ENCODE measurements around the gene KCNMA1. TPM values are rescaled to one million over a fixed set of nuclear protein-coding genes. Genes with fewer than 3 reads are reported as not detected.

The KCNMA1 gene
- polyA plus RNA-seq, 1 donor from 2014 or later = 60.8 TPM

DNA sequence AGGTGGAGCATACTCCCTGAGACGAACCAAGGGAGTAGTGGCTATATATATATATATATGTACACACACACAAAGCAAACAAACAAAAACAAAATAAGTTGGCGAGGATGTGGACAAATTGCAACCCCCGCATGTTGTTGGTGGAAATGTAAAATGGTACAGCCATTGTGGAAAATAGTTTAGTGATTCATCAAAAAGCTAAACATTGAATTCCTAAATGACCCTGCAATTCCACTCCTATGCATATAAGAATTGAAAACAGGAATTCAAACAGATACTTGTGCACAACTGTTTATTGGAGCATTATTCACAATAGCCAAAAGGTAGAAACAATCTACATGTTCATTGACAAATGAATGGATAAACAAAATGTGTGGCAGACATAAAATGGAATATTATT lies 407.9 kb downstream of the KCNMA1 start:
- TF ChIP-seq EP300 (conservative IDR thresholded peaks at IDR 0.05; ENCODE audit: poor library complexity, severe bottlenecking) = no peak
- Histone ChIP-seq H3K9me2 (ENCODE audit: insufficient read depth, low read length) (no peaks in the 10 kb centered on the region), H3K9me3 (ENCODE audit: low read length) (no peaks in the 10 kb centered on the region), H3K36me3 (ENCODE audit: insufficient read depth, low read length) (no peaks in the 10 kb centered on the region), H3K27me3 (ENCODE audit: insufficient read depth, low read depth, low read length) (no peaks in the 10 kb centered on the region), H4K20me1 (ENCODE audit: insufficient read depth) (no peaks in the 10 kb centered on the region), H3F3A (ENCODE audit: insufficient read depth, low read length, poor library complexity, severe bottlenecking) (no peaks in the 10 kb centered on the region), H3K9ac (ENCODE audit: low read length) (no peak overlapping the region), H3K79me2 (replicated peaks; ENCODE audit: insufficient read depth, low read length) (no peaks in the 10 kb centered on the region), H3K4me3 (ENCODE audit: low read length) (no peak overlapping the region), H3K4me2 (ENCODE audit: low read length) (no peak overlapping the region), H3K27ac (ENCODE audit: low read length) (no peak overlapping the region), H2AFZ (ENCODE audit: low read depth, low read length) (no peak overlapping the region)

DNA sequence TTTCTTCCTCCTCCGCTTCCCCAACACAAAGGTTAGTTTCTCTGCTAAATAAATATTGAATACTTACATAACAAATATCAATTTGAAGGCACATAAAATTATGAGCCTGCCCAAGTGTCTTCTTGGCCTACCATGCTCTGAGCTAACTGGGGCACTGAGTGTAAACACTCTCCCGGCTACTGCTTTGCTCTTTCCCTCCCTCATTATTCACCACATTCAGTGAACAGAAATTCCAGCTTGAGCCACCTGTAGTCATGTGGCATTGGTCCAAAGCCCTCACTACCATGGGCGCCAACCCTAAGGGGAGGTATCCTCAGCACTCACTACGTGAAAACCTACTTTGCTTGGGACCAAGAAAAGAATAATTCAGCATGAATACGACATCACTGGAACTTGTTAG lies 409.0 kb downstream of the KCNMA1 start:
- Histone ChIP-seq H3K9ac (ENCODE audit: low read length) (no peak overlapping the region), H3K27me3 (ENCODE audit: insufficient read depth, low read depth, low read length) (no peaks in the 10 kb centered on the region), H3K4me3 (ENCODE audit: low read length) (no peak overlapping the region), H3K27ac (ENCODE audit: low read length) (no peak overlapping the region), H2AFZ (ENCODE audit: low read depth, low read length) (no peak overlapping the region), H3K79me2 (replicated peaks; ENCODE audit: insufficient read depth, low read length) (no peaks in the 10 kb centered on the region), H3F3A (ENCODE audit: insufficient read depth, low read length, poor library complexity, severe bottlenecking) (no peaks in the 10 kb centered on the region), H4K20me1 (ENCODE audit: insufficient read depth) (no peaks in the 10 kb centered on the region), H3K4me2 (ENCODE audit: low read length) (no peak overlapping the region), H3K9me2 (ENCODE audit: insufficient read depth, low read length) (no peaks in the 10 kb centered on the region), H3K36me3 (ENCODE audit: insufficient read depth, low read length) (no peaks in the 10 kb centered on the region), H3K9me3 (ENCODE audit: low read length) (no peaks in the 10 kb centered on the region)
- TF ChIP-seq MXI1 (conservative IDR thresholded peaks at IDR 0.05; ENCODE audit: poor library complexity, severe bottlenecking) (no peak), SMC3 (conservative IDR thresholded peaks at IDR 0.05; ENCODE audit: poor library complexity) (no peak), RAD21 (conservative IDR thresholded peaks at IDR 0.05) (no peak)

DNA sequence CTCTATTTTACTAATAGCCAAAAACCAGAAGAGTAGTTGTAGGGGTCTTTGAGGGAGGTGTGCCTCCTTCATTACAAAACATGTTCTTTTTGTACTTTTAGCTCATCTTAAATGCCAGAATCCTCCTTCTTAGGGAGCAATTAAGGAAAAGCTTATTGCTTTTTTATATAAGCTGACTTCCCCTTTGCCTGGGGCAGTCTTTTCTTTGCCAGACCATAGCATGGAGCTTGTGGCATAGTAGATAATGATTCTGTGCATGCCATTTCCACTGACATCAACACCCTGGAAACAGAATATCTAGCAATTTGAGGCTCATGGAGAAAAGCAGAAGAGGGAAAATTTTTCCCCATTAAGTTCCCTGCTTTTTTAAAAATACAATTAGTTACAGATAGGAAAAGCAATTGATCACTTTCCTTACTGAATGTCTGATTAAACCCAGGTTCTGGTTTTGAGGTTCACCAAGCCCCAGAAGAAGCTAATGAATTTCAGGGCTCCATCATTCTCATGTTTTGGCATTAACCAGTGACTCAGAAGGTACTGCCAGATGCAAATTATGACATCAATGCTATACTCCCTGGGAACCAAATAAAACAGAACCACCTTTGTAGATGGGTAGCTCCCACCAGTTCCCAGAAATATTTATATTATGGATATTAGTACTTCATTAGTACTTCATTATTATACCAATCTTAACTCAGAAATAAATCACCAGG lies 410.6 kb downstream of the KCNMA1 start:
- no peaks in the 10 kb centered on the region for H3K27me3 ChIP-seq (ENCODE audit: insufficient read depth, low read depth, low read length)
- H3K4me2 ChIP-seq (ENCODE audit: low read length) = no peak overlapping the region
- no peaks in the 10 kb centered on the region for H3K36me3 ChIP-seq (ENCODE audit: insufficient read depth, low read length)
- H3K9me3 ChIP-seq (ENCODE audit: low read length) = no peaks in the 10 kb centered on the region
- H2AFZ ChIP-seq (ENCODE audit: low read depth, low read length) = no peak overlapping the region
- peak overlapping the region; percentile 53 for H3K9ac ChIP-seq (ENCODE audit: low read length)
- H3K4me3 ChIP-seq (ENCODE audit: low read length) = peak overlapping the region; percentile 44
- no peaks in the 10 kb centered on the region for H4K20me1 ChIP-seq (ENCODE audit: insufficient read depth)
- H3F3A ChIP-seq (ENCODE audit: insufficient read depth, low read length, poor library complexity, severe bottlenecking) = no peaks in the 10 kb centered on the region
- no peaks in the 10 kb centered on the region for H3K79me2 ChIP-seq (replicated peaks; ENCODE audit: insufficient read depth, low read length)
- no peak for TF ChIP-seq EZH2 (IDR thresholded peaks at IDR 0.05; ENCODE audit: borderline replicate concordance, insufficient read depth, low read length, poor library complexity, severe bottlenecking)
- TF ChIP-seq EP300 (conservative IDR thresholded peaks at IDR 0.05; ENCODE audit: poor library complexity, severe bottlenecking) = no peak
- TF ChIP-seq RAD21 (conservative IDR thresholded peaks at IDR 0.05) = no peak
- TF ChIP-seq, protein P1, sequence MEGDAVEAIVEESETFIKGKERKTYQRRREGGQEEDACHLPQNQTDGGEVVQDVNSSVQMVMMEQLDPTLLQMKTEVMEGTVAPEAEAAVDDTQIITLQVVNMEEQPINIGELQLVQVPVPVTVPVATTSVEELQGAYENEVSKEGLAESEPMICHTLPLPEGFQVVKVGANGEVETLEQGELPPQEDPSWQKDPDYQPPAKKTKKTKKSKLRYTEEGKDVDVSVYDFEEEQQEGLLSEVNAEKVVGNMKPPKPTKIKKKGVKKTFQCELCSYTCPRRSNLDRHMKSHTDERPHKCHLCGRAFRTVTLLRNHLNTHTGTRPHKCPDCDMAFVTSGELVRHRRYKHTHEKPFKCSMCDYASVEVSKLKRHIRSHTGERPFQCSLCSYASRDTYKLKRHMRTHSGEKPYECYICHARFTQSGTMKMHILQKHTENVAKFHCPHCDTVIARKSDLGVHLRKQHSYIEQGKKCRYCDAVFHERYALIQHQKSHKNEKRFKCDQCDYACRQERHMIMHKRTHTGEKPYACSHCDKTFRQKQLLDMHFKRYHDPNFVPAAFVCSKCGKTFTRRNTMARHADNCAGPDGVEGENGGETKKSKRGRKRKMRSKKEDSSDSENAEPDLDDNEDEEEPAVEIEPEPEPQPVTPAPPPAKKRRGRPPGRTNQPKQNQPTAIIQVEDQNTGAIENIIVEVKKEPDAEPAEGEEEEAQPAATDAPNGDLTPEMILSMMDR (IDR thresholded peaks at IDR 0.05; ENCODE audit: poor library complexity, severe bottlenecking) = no peak
- TF ChIP-seq MXI1 (conservative IDR thresholded peaks at IDR 0.05; ENCODE audit: poor library complexity, severe bottlenecking) = no peak
- no peak for TF ChIP-seq SMC3 (conservative IDR thresholded peaks at IDR 0.05; ENCODE audit: poor library complexity)
- TF ChIP-seq, protein P2, sequence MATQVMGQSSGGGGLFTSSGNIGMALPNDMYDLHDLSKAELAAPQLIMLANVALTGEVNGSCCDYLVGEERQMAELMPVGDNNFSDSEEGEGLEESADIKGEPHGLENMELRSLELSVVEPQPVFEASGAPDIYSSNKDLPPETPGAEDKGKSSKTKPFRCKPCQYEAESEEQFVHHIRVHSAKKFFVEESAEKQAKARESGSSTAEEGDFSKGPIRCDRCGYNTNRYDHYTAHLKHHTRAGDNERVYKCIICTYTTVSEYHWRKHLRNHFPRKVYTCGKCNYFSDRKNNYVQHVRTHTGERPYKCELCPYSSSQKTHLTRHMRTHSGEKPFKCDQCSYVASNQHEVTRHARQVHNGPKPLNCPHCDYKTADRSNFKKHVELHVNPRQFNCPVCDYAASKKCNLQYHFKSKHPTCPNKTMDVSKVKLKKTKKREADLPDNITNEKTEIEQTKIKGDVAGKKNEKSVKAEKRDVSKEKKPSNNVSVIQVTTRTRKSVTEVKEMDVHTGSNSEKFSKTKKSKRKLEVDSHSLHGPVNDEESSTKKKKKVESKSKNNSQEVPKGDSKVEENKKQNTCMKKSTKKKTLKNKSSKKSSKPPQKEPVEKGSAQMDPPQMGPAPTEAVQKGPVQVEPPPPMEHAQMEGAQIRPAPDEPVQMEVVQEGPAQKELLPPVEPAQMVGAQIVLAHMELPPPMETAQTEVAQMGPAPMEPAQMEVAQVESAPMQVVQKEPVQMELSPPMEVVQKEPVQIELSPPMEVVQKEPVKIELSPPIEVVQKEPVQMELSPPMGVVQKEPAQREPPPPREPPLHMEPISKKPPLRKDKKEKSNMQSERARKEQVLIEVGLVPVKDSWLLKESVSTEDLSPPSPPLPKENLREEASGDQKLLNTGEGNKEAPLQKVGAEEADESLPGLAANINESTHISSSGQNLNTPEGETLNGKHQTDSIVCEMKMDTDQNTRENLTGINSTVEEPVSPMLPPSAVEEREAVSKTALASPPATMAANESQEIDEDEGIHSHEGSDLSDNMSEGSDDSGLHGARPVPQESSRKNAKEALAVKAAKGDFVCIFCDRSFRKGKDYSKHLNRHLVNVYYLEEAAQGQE (IDR thresholded peaks at IDR 0.05; ENCODE audit: borderline replicate concordance) = no peak
- TF ChIP-seq POLR2AphosphoS5 (IDR thresholded peaks at IDR 0.05) = no peak
- no peak for TF ChIP-seq TAF1 (IDR thresholded peaks at IDR 0.05; ENCODE audit: low read depth)
- H3K27ac ChIP-seq (ENCODE audit: low read length) = peak overlapping the region; percentile 86
- no peaks in the 10 kb centered on the region for H3K9me2 ChIP-seq (ENCODE audit: insufficient read depth, low read length)

Measured in neural cell (in vitro differentiated cells).